WTC11 (cell line): Measurements from ENCODE around the gene SYT1. TPM values are rescaled to one million over a fixed set of nuclear protein-coding genes. Genes with fewer than 3 reads are reported as not detected.
A peak's percentile ranks its signal among the peaks of the same experiment; 100 is the strongest.
"Not testable (repeated sequence)": the region's sequence is repeated elsewhere in the genome, so short reads cannot be mapped to it uniquely, and the experiment has no call there.

Experiments used
- ATAC-seq: fragments of 200-7000 bp; cut with Tn5 transposase; 2 replicates; pipeline ENCODE4 v1.10.0; 2021; ENCODE audit warnings: mild to moderate bottlenecking, moderate library complexity
- CTCF ChIA-PET: fragments of 300-600 bp; sonication (Branson Sonifier 250); formaldehyde crosslinking; loops from one replicate; lab custom pipeline; 2021; ENCODE audit warnings: antibody characterized with exemption; lab: Charles Lee
- POLR2A ChIA-PET: fragments of 350-600 bp; sonication (Branson Sonifier 250); formaldehyde crosslinking; loops from one replicate; lab custom pipeline; 2021; ENCODE audit warnings: antibody characterized with exemption; lab: Charles Lee
- DNase-seq: peaks from one replicate; pipeline ENCODE4 v3.0.0; 2021; ENCODE audit warnings: low spot score
- H3K27ac Mint-ChIP-seq: 2 replicates; pipeline ENCODE4 v1.8.0; 2021; ENCODE audit warnings: mixed read lengths
- H3K27me3 Mint-ChIP-seq: 2 replicates; pipeline ENCODE4 v1.8.0; 2021; ENCODE audit warnings: low read depth, mild to moderate bottlenecking, moderate library complexity, mixed read lengths
- H3K36me3 Mint-ChIP-seq: 2 replicates; pipeline ENCODE4 v1.8.0; 2021; ENCODE audit warnings: mixed read lengths
- H3K4me1 Mint-ChIP-seq: 2 replicates; pipeline ENCODE4 v1.8.0; 2022; ENCODE audit warnings: mixed read lengths
- H3K4me3 Mint-ChIP-seq: 2 replicates; pipeline ENCODE4 v1.8.0; 2021; ENCODE audit warnings: mild to moderate bottlenecking, moderate library complexity, mixed read lengths
- H3K9me3 Mint-ChIP-seq: 2 replicates; pipeline ENCODE4 v1.8.0; 2021; ENCODE audit warnings: mixed read lengths
- E2F4 ChIP-seq: sonication (generic); formaldehyde crosslinking; IDR thresholded peaks from 2 replicates; pipeline ENCODE4 v1.8.1; 2022; ENCODE audit warnings: low read depth, mild to moderate bottlenecking, moderate library complexity, missing genetic modification reagents, borderline replicate concordance
- GABPB1 ChIP-seq: sonication (generic); formaldehyde crosslinking; IDR thresholded peaks from 2 replicates; pipeline ENCODE4 v1.8.1; 2023; ENCODE audit warnings: mild to moderate bottlenecking, missing genetic modification reagents
- HMGA2 ChIP-seq: fragments of 250-450 bp; sonication (Bioruptor Pico); IDR thresholded peaks from 2 replicates; pipeline ENCODE4 v1.4.0; 2021; ENCODE audit warnings: mild to moderate bottlenecking, moderate library complexity
- KAT7 ChIP-seq: sonication (generic); formaldehyde crosslinking; IDR thresholded peaks from 2 replicates; pipeline ENCODE4 v1.8.1; 2023; ENCODE audit warnings: missing genetic modification reagents, mild to moderate bottlenecking, borderline replicate concordance
- MLX ChIP-seq: sonication (generic); formaldehyde crosslinking; IDR thresholded peaks from 2 replicates; pipeline ENCODE4 v1.8.1; 2023; ENCODE audit warnings: mild to moderate bottlenecking, missing genetic modification reagents, moderate library complexity
- NR2C2 ChIP-seq: sonication (generic); formaldehyde crosslinking; IDR thresholded peaks from 2 replicates; pipeline ENCODE4 v1.8.0; 2022; ENCODE audit warnings: mild to moderate bottlenecking, missing genetic modification reagents
- NR3C1 ChIP-seq: sonication (generic); formaldehyde crosslinking; conservative IDR thresholded peaks from 2 replicates; pipeline ENCODE4 v1.8.1; 2023; ENCODE audit warnings: low read depth, mild to moderate bottlenecking, missing genetic modification reagents
- PRDM15 ChIP-seq: sonication (generic); formaldehyde crosslinking; IDR thresholded peaks from 2 replicates; pipeline ENCODE4 v1.8.0; 2022; ENCODE audit warnings: missing genetic modification reagents
- SMAD3 ChIP-seq: sonication (generic); formaldehyde crosslinking; IDR thresholded peaks from 2 replicates; pipeline ENCODE4 v1.8.0; 2022; ENCODE audit warnings: missing genetic modification reagents, mild to moderate bottlenecking, borderline replicate concordance
- SP1 ChIP-seq: sonication (generic); formaldehyde crosslinking; conservative IDR thresholded peaks from 2 replicates; pipeline ENCODE4 v1.8.1; 2022; ENCODE audit warnings: missing genetic modification reagents
- ZBTB21 ChIP-seq: sonication (generic); formaldehyde crosslinking; IDR thresholded peaks from 2 replicates; pipeline ENCODE4 v1.8.1; 2023; ENCODE audit warnings: mild to moderate bottlenecking, missing genetic modification reagents, borderline replicate concordance
- ZNF396 ChIP-seq: fragments of 250-450 bp; sonication (Bioruptor Pico); IDR thresholded peaks from 2 replicates; pipeline ENCODE4 v1.8.0; 2021; ENCODE audit warnings: mild to moderate bottlenecking, moderate library complexity, borderline replicate concordance
- ZNF532 ChIP-seq: fragments of 250-450 bp; sonication (Bioruptor Pico); IDR thresholded peaks from 2 replicates; pipeline ENCODE4 v1.9.0; 2021; ENCODE audit warnings: mild to moderate bottlenecking, borderline replicate concordance
- total RNA-seq: library from RNA; stranded (reverse); gene quantifications from 3 replicates; pipeline ENCODE4 v1.2.3, GENCODE V29; 2021

The SYT1 gene
- total RNA-seq, 1 experiment from 2014 or later: 45.2 TPM

- no peak for TF ChIP-seq MLX (CRISPR knock-in tag)
- TF ChIP-seq GABPB1: peak; percentile 14; the same call in 1 of the 2 replicates
- no peak overlapping the region for H3K27ac Mint-ChIP-seq
- peaks cover 5% of the 10 kb centered on the region; the same call in 1 of the 2 replicates for H3K9me3 Mint-ChIP-seq
- CTCF ChIA-PET: no interaction called here
- peaks cover 43% of the 10 kb centered on the region for H3K4me1 Mint-ChIP-seq
- no peaks in the 10 kb centered on the region for H3K36me3 Mint-ChIP-seq
- no peak for ATAC-seq
- no peaks in the 10 kb centered on the region for H3K27me3 Mint-ChIP-seq
- POLR2A ChIA-PET: no interaction called here
- no peak for DNase-seq
- H3K4me3 Mint-ChIP-seq: no peak overlapping the region
These were observed 559.6 kb downstream of the SYT1 start for GRCh38 chr12:79424109-79424721.

- Mint-ChIP-seq H3K27me3 (no peaks in the 10 kb centered on the region), H3K27ac (no peak overlapping the region), H3K9me3 (peaks cover 5% of the 10 kb centered on the region; the same call in 1 of the 2 replicates), H3K4me3 (no peak overlapping the region), H3K4me1 (peaks cover 28% of the 10 kb centered on the region), H3K36me3 (no peaks in the 10 kb centered on the region)
- TF ChIP-seq SP1 (CRISPR knock-in tag) (no peak), ZNF396 (CRISPR knock-in tag) (no peak), ZBTB21 (CRISPR knock-in tag) (no peak)
- ATAC-seq (no peak), DNase-seq (no peak)
- POLR2A ChIA-PET: no interaction called here
- CTCF ChIA-PET: interaction anchor here (0.7 kb wide), 1 partner anchor 772 kb away, joined by 3 read pairs; no protein-coding TSS in a partner anchor
These were observed 561.5 kb downstream of the SYT1 start for GRCh38 chr12:79426121-79426520.

- peaks cover 22% of the 10 kb centered on the region for H3K4me1 Mint-ChIP-seq
- ATAC-seq, POLR2A ChIA-PET, DNase-seq, H3K9me3 Mint-ChIP-seq, H3K36me3 Mint-ChIP-seq, H3K4me3 Mint-ChIP-seq, H3K27ac Mint-ChIP-seq, H3K27me3 Mint-ChIP-seq: not testable (repeated sequence)
- CTCF ChIA-PET: interaction anchor here (0.5 kb wide), 1 partner anchor 175 kb away, joined by 4 read pairs; no protein-coding TSS in a partner anchor
These were observed 562.2 kb downstream of the SYT1 start for GRCh38 chr12:79426744-79427143.

GRCh38 chr12:79433465-79434072 lies 569.0 kb downstream of the SYT1 start:
- TF ChIP-seq HMGA2 (CRISPR knock-in tag) (no peak), SMAD3 (no peak)
- Mint-ChIP-seq H3K4me1 (0 out of 2 replicates have a peak, but pooled peaks cover under 1% of the 10 kb centered on the region), H3K27me3 (no peaks in the 10 kb centered on the region), H3K36me3 (no peaks in the 10 kb centered on the region), H3K27ac (no peak overlapping the region), H3K9me3 (peaks cover 2% of the 10 kb centered on the region; the same call in 1 of the 2 replicates), H3K4me3 (no peak overlapping the region)
- CTCF ChIA-PET: no interaction called here
- ATAC-seq (no peak), DNase-seq (no peak)
- POLR2A ChIA-PET: no interaction called here

- no peak for ATAC-seq
- H3K9me3 Mint-ChIP-seq: no peaks in the 10 kb centered on the region
- ChIA-PET POLR2A (interaction anchor here (1.0 kb wide), 1 partner anchor 12 kb away, joined by 3 read pairs; no protein-coding TSS in a partner anchor), CTCF (interaction anchor here (0.9 kb wide), 1 partner anchor 15 kb away, joined by 3 read pairs; no protein-coding TSS in a partner anchor)
- DNase-seq: no peak
- no peak overlapping the region for H3K4me3 Mint-ChIP-seq
- no peak overlapping the region for H3K27ac Mint-ChIP-seq
- H3K36me3 Mint-ChIP-seq: no peaks in the 10 kb centered on the region
- H3K4me1 Mint-ChIP-seq: peaks cover 4% of the 10 kb centered on the region; the same call in 1 of the 2 replicates
- H3K27me3 Mint-ChIP-seq: no peaks in the 10 kb centered on the region
- TF ChIP-seq PRDM15 (CRISPR knock-in tag): no peak
- no peak for TF ChIP-seq KAT7
- no peak for TF ChIP-seq E2F4 (CRISPR knock-in tag)
- no peak for TF ChIP-seq ZNF532
- TF ChIP-seq NR2C2 (CRISPR knock-in tag): no peak
- TF ChIP-seq NR3C1 (CRISPR knock-in tag): no peak
These were observed 570.0 kb downstream of the SYT1 start for GRCh38 chr12:79434561-79434960.
